Measurements from ENCODE around the gene PTGIS.

DNA sequence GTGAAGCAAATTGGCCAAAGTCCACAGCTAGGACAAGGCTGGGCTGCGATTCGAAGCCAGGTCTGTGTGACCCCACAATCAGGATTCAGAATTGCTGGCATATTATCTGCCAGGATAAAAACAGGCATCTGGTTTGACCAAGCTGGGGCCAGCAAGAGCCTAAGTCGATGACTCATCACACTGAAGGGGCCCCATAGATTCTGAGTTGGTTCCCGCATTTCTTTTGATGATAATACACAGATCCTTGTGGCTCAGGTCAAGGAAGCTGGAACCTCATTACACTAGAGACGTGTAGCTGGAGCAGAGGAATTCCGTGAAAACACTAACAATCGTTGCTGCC is 92.0 kb downstream of the PTGIS start:
- TF ChIP-seq SUZ12 (IDR thresholded peaks at IDR 0.05) (no peak), FOXK2 (IDR thresholded peaks at IDR 0.05) (no peak), FOXM1 (IDR thresholded peaks at IDR 0.05; ENCODE audit: borderline replicate concordance) (no peak), BHLHE40 (IDR thresholded peaks at IDR 0.05; ENCODE audit: borderline replicate concordance) (no peak)

Measured in HEK293T (cell line).